Sigmoid colon (tissue), 4 donors: Measurements from ENCODE around the gene TBC1D1.

ENCODE experiments used
- POLR2A ChIP-seq, 2 donors: fragments of 450-650 bp; IDR thresholded peaks; one replicate each; pipeline ENCODE4 v1.6.1; 2016; ENCODE audit warnings: antibody characterized with exemption in 2 of 2, mild to moderate bottlenecking in 2 of 2, moderate library complexity in 2 of 2
- POLR2AphosphoS5 ChIP-seq, 4 donors: sonication (generic); formaldehyde crosslinking; IDR thresholded peaks; one replicate each; pipeline ENCODE4 v1.6.1; 2017; ENCODE audit warnings: antibody characterized with exemption in 4 of 4
- TF ChIP-seq, protein P1 (sequence below), 4 experiments: fragments of 450-650 bp in 3 of 4; fragments of 200-600 bp in 1 of 4; IDR thresholded peaks; one replicate each; pipeline ENCODE4 v1.5.1; 2016 to 2019; ENCODE audit warnings: antibody characterized with exemption in 4 of 4, mild to moderate bottlenecking in 3 of 4, moderate library complexity in 2 of 4

GRCh38 chr4:38135201-38135600 lies 244.3 kb downstream of the TBC1D1 start:
- TF ChIP-seq, protein P1, sequence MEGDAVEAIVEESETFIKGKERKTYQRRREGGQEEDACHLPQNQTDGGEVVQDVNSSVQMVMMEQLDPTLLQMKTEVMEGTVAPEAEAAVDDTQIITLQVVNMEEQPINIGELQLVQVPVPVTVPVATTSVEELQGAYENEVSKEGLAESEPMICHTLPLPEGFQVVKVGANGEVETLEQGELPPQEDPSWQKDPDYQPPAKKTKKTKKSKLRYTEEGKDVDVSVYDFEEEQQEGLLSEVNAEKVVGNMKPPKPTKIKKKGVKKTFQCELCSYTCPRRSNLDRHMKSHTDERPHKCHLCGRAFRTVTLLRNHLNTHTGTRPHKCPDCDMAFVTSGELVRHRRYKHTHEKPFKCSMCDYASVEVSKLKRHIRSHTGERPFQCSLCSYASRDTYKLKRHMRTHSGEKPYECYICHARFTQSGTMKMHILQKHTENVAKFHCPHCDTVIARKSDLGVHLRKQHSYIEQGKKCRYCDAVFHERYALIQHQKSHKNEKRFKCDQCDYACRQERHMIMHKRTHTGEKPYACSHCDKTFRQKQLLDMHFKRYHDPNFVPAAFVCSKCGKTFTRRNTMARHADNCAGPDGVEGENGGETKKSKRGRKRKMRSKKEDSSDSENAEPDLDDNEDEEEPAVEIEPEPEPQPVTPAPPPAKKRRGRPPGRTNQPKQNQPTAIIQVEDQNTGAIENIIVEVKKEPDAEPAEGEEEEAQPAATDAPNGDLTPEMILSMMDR (IDR thresholded peaks at IDR 0.05) = no peak
- no peak for TF ChIP-seq POLR2A (IDR thresholded peaks at IDR 0.05)
- TF ChIP-seq POLR2AphosphoS5 (IDR thresholded peaks at IDR 0.05) = no peak
